COLO668 (cell line): Measurements from ENCODE around the gene COMMD9.

Source experiments
- DNase-seq: peaks from one replicate; lab custom pipeline; 2025; ENCODE audit not compliant: unreplicated experiment; lab: John Stamatoyannopoulos, UW

The COMMD9 gene

DNA sequence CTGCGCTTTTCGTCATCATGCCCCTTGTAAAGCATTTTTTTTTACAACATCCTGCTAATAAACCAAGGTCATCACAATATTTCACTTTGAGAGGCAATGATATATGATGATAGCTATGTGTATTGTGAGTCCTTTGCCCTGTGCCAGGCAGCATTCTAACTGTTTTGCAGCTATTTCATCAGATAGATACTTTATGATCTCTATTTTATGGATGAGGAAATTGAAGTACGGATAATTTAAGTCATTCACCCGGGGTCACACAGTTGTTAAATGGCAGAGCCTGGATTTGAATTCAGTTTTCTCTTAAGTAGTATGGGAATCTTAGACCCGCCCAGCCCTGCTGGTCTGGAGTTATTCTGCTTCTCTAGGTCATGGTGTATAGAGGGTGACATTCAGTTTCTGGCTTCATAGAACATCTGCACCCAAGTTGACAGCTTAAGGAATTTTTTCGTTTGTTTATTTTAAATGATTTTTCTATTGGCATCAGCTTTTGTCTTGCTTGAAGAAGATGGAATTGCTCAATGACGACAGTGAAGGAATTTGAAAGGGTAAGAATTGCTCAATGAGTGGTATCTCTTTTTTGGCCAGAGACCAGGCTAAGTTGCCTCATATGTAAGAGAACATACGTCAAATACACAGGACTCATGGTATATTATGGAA is 7.8 kb upstream of the COMMD9 start:
- no peak for DNase-seq

DNA sequence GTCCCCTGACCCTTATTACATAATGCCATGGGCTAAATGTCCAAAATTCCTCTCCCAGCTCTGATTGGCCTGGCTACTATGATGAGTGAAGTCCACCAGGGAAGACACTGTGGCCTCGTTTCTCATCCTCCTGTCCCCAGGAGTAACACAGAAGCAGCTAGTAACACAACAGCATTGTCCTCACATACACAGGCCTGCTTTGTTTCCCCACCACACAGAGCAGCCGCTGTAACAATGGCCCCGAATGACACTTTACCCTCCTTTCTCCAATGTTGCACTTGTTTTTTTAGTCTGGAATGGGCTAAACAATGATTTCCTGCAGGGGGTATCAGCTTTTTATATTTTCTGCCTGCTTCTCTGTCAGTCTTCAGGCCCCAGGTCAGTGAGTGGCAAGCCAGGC is 6.7 kb upstream of the COMMD9 start, which contains the start of gene PRR5L:
PRR5L (plus strand) TSS at position 363 of the 400 bp plus-strand sequence. CDS start 104,834 bp downstream, outside the sequence.
- no peak for DNase-seq

GRCh38 chr11:36292311-36292722 is 3.1 kb upstream of the COMMD9 start:
- no peak for DNase-seq

DNA sequence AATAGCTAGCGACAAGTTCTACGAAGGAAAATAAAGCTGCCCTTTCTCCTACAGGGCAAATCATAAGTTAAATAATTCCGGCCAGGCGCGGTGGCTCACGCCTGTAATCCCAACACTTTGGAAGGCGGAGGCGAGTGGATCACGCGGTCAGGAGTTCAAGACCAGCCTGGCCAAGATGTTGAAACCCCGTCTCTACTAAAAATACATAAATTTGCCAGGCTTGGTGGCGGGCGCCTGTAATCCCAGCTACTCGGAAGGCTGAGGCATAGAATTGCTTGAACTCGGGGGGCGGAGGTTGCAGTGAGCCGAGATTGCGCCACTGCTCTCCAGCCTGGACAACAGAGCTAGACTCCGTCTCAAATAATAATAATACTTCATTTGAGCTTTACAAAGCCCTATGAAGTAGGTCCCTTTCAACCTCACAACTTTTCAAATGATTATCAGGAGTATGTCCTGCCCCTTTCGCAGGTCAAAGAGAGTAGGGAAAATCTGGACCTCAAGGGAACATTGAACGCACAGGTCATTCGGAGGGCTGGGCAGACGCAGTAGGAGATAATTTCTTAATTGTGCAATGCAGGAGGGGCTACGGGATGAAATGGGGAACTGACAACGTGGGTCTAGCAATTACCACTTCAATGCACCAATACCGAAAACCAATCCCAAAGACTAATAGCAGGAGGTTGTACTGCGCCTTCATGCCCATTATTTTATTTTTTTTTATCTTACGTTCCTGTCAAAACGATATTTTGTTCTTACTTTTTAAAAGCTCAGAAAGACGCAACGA is 590 bp downstream of the COMMD9 start:
- DNase-seq = no peak

- DNase-seq = no peak
Observed at GRCh38 chr11:36282926-36283325, 6.3 kb downstream of the COMMD9 start.

- no peak for DNase-seq
Observed at GRCh38 chr11:36281850-36282249, 7.4 kb downstream of the COMMD9 start.

DNA sequence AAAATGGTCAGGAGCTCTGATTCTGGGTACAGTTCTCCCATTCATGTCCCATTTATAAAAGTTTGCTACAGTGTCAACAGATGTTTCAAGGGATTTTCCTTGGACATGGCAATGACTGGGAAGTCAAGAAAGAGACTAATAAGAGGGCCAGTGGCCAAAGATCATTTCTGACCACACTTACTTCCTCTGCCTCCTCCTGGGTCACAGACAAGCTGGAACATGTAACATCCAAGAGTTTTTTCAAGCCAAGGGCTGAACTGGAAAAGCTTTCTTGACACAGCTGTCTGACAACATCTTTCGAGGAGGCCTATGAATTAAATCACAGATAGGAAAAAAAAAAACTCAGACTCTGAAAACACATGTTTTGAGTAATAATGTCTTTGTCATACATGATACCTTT is 8.7 kb downstream of the COMMD9 start:
- DNase-seq = no peak

GRCh38 chr11:36278531-36279282 is 10.5 kb downstream of the COMMD9 start:
- DNase-seq = no peak

DNA sequence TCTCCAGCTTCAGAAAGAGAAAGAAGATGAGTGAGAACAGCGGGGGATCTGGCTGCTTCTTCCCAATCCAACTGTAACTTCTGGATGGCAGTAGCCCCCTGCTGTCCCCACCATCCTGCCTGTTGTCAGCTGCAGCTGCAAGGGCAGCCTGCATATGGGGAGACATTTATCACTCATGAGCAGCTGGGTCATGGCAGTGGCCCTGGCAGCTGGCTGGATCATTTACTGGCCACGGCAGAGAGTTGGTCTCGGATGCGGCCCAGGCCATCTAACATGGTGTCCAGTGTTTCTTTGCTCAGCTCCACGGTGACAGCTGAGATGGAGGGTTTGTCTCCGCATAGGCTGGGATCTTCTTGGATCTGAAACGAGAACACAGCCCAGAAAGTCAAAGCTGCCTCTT is 14.8 kb downstream of the COMMD9 start:
- DNase-seq = no peak

- DNase-seq = peak; percentile 24
Observed at GRCh38 chr11:36273110-36273509, 16.1 kb downstream of the COMMD9 start.

GRCh38 chr11:36271794-36272407 is 17.3 kb downstream of the COMMD9 start:
- no peak for DNase-seq

DNA sequence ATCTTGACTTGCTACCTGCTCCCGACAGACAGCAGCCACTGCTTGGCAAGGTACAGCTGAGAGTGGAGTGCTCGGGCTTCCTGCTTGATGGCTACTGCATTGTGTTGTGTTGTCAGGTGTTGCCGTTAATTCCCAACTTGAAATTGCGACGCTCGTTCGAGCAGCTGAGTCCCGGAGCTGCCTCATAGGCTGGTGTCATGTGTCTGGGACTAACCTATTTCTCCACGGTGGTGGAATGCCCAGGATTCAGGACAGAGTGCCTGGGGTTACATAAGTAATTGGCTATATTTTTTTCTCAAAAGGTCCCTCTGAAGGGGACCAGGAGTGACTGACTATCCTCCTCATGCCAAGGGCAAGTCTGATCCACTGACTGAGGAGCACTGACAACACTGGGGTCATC is 18.5 kb downstream of the COMMD9 start:
- no peak for DNase-seq

DNA sequence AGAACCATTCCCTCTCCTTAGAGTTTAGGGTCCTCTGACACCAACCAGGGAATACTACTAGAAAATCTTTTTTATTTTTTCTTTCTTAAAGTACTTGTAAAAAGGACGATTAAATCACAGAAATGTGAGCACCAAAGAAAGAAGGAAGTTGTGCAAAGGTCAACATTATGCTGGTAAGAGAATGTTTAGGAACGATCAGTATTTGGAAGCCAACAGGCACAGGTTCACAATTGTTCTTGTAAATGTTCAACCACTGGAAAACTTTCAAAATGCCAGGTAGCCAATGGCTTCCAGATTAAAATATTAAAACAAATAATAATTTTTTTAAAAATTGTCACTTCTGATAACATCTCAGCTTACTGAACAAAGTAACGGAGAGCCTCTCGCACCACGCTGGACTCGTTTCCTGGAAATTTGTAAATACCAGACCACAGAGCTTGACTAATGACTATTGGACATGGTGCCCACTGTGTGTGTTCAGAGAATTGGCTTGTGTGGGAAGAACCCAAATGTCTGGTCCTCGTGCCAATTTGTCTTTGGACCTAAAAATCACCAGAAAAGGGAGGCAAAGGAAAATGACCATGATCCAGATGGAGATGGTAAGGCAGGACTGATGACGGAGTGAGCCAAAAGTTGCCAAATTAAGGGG is 20.8 kb downstream of the COMMD9 start:
- DNase-seq = no peak

DNA sequence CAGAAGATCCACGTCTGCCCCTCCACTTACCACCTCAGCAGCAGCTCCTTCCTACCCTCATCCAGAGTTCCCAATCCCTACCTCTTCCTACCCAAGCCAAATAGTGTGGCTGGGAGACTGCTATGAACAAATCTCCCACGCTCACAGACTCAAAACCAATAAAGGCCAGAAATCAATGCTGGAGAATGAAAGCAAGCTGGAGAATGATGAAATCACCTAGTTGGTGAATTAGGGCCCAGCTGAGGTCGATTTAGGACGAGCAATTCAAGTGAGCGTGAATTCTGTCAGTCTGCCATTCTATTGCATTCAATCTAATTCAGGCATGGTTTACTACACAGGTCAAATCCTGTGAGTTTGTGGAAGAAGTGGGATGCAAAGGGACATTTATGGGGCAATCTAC is 22.5 kb downstream of the COMMD9 start:
- DNase-seq = no peak

DNA sequence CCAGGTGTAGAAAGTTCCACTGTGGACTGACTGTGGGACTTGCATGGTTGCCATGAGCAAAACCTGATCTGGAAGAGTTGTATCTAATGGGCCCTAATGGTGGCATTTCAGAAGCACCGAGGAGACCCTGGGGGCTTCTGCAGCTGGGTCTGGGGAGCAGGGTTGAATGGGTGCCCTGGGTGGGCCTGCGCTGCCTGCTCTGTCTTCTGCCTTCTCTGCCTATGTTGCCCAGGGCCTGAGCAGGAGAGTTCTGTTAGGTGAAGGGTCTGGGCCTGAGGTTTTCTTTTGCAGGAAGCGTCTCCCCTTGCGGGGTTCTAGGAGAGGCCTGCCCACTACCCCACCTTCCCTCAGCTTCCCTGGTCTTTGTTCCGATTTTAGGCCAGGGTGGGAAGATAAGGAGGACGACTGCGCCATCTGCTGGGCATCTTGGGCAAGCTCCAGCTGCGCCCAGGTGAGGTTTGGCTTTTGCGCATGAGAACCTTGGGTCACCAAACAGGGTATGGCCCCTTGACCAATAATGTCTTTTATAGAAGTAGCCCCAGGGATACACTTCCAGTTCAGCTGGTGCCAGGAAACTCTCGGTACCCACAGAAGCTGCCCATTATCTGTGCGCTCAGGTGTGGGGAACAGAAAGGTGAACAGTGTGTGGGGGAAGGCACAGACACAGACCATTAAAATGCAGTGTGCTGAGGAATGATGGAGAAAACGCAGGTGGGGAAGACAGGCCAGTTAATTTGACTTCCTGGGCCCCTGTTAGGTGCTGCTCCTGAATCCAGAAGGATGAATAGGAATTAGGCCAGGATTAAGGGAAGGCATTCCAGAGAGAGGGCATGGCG is 23.2 kb downstream of the COMMD9 start:
- peak; percentile 69 for DNase-seq

DNA sequence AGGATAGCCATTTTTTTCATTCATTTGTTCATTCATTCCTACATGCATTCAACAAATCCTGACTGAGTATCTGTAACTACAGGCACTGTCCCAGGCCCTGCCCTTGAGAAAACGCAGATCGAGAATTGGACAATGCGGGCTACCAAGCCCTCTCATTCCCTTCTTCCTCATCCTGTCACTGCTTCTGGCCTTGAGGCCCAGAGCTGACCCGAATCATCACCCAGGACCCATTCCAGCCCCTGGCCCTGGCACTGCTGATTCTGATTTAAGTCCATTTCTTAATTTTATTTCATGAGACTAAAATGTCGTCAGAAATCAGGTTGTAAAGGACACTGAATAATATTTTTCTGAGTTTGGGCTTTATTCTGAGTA is 24.3 kb downstream of the COMMD9 start:
- no peak for DNase-seq

- no peak for DNase-seq
Observed at GRCh38 chr11:36264011-36264972, 24.9 kb downstream of the COMMD9 start.

- DNase-seq = no peak
Observed at GRCh38 chr11:36261094-36261493, 28.1 kb downstream of the COMMD9 start.
